Measurements from ENCODE around the gene SDC3. TPM values are rescaled to one million over a fixed set of nuclear protein-coding genes. Genes with fewer than 3 reads are reported as not detected.

Gene SDC3
- total RNA-seq, 2 donors from 2014 or later = 15.2 to 24.2 TPM

DNA sequence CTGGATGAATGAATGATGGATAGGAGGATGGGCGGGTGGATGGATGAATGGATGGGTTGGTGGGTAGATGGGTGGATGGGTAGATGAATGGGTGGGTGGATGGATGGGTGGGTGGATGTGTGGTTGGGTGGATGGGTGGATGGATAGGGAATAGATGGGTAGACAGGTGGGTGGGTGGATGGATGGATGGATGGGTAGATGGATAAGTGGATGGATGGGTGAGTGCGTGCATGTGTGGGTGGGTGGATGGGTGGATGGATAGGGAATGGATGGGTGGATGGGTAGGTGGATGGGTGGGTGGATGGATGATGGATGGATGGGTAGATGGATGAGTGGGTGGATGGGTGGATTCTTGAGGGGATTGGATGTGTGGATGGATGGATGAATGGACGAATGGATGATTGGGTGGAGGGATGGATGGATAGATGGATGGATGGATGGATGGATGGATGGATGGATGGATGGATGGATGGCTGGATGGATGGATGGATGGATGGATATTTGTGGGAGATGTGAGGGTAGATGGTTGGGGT lies 68.7 kb downstream of the SDC3 start:
- Histone ChIP-seq H3K4me1 (no peaks in the 10 kb centered on the region), H3K9ac (ENCODE audit: low read depth in 2 of 2, low read length in 2 of 2) (no peak overlapping the region), H3K4me3 (no peak overlapping the region), H3K27me3 (no peaks in the 10 kb centered on the region), H3K9me3 (no peaks in the 10 kb centered on the region), H3K36me3 (no peaks in the 10 kb centered on the region), H3K27ac (no peak overlapping the region)
- TF ChIP-seq, protein P1, sequence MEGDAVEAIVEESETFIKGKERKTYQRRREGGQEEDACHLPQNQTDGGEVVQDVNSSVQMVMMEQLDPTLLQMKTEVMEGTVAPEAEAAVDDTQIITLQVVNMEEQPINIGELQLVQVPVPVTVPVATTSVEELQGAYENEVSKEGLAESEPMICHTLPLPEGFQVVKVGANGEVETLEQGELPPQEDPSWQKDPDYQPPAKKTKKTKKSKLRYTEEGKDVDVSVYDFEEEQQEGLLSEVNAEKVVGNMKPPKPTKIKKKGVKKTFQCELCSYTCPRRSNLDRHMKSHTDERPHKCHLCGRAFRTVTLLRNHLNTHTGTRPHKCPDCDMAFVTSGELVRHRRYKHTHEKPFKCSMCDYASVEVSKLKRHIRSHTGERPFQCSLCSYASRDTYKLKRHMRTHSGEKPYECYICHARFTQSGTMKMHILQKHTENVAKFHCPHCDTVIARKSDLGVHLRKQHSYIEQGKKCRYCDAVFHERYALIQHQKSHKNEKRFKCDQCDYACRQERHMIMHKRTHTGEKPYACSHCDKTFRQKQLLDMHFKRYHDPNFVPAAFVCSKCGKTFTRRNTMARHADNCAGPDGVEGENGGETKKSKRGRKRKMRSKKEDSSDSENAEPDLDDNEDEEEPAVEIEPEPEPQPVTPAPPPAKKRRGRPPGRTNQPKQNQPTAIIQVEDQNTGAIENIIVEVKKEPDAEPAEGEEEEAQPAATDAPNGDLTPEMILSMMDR (IDR thresholded peaks at IDR 0.05) = no peak
- intact Hi-C loops (cut with DNase I) = no loop called here
- no peak for DNase-seq

GRCh38 chr1:30838996-30839395 lies 69.6 kb downstream of the SDC3 start:
- Histone ChIP-seq H3K4me3 (no peak overlapping the region), H3K4me1 (no peaks in the 10 kb centered on the region), H3K27me3 (no peaks in the 10 kb centered on the region), H3K9me3 (no peaks in the 10 kb centered on the region), H3K9ac (ENCODE audit: low read depth in 2 of 2, low read length in 2 of 2) (no peak overlapping the region), H3K27ac (no peak overlapping the region), H3K36me3 (no peaks in the 10 kb centered on the region)
- intact Hi-C loops (cut with DNase I) = no loop called here
- TF ChIP-seq, protein P1 (IDR thresholded peaks at IDR 0.05) = no peak
- no peak for DNase-seq

DNA sequence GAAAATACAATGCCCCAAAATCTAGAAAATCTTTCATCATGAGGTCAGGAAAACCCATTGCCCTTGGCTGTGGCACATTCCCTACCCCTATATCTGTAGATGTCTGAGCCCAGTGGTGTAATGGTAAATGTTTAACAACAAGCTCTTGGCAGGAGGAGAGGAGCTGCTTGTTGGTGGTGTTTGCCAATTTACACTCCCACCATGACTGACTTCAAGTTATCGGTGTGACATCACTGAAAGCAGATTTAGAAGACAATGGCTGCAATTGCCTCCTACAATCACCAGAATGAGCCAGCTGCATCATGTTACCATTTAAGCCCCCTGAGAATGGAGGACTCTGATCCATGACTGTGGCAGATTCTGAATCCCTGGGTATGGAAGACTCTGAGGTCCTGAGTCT lies 70.9 kb downstream of the SDC3 start:
- intact Hi-C loops (cut with DNase I) = no loop called here
- Histone ChIP-seq H3K4me3 (no peak overlapping the region), H3K4me1 (no peaks in the 10 kb centered on the region), H3K36me3 (no peaks in the 10 kb centered on the region), H3K27ac (no peak overlapping the region), H3K9ac (ENCODE audit: low read depth in 2 of 2, low read length in 2 of 2) (no peak overlapping the region), H3K9me3 (no peaks in the 10 kb centered on the region), H3K27me3 (no peaks in the 10 kb centered on the region)
- DNase-seq = no peak
- TF ChIP-seq, protein P1 (IDR thresholded peaks at IDR 0.05) = no peak

DNA sequence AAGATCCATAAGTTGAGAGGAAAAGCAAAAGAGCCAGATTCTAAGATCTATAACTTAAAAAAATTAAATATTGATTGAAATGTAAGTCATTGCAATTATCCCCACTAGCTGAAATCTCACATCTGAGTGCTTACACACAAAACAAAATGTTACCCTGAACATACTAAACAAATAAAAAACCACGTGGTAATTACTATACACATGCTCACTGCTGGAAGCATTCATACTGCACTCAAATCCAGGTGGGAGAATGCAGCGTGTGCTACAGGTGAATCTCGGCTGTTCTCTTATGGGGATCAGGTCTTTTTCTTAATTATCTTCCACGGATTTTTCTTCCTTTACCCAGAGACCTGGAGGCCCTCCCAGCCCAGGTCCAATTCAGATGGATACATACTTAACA lies 74.3 kb downstream of the SDC3 start:
- no peaks in the 10 kb centered on the region for H3K27me3 ChIP-seq
- DNase-seq = no peak
- TF ChIP-seq, protein P1 (IDR thresholded peaks at IDR 0.05) = no peak
- H3K4me3 ChIP-seq = no peak overlapping the region
- no peaks in the 10 kb centered on the region for H3K9me3 ChIP-seq
- H3K36me3 ChIP-seq = no peaks in the 10 kb centered on the region
- no peaks in the 10 kb centered on the region for H3K4me1 ChIP-seq
- intact Hi-C loops (cut with DNase I) = no loop called here
- no peak overlapping the region for H3K9ac ChIP-seq (ENCODE audit: low read depth in 2 of 2, low read length in 2 of 2)
- no peak overlapping the region for H3K27ac ChIP-seq

GRCh38 chr1:30830537-30830936 lies 78.0 kb downstream of the SDC3 start:
- H3K4me1 ChIP-seq = no peaks in the 10 kb centered on the region
- H3K9ac ChIP-seq (ENCODE audit: low read depth in 2 of 2, low read length in 2 of 2) = no peak overlapping the region
- no peak overlapping the region for H3K4me3 ChIP-seq
- no peaks in the 10 kb centered on the region for H3K9me3 ChIP-seq
- intact Hi-C loops (cut with DNase I) = no loop called here
- no peaks in the 10 kb centered on the region for H3K36me3 ChIP-seq
- TF ChIP-seq, protein P1 (IDR thresholded peaks at IDR 0.05) = no peak
- H3K27me3 ChIP-seq = no peaks in the 10 kb centered on the region
- H3K27ac ChIP-seq = no peak overlapping the region
- no peak for DNase-seq

Data from colonic mucosa (tissue), 4 donors.